RWPE1 (cell line): ENCODE measurements around the gene SPRR1B.
A peak's percentile ranks its signal among the peaks of the same experiment; 100 is the strongest.
"Not testable (repeated sequence)": the region's sequence is repeated elsewhere in the genome, so short reads cannot be mapped to it uniquely, and the experiment has no call there.

Experiments
- CTCF ChIA-PET: fragments of 350-600 bp; sonication (Branson Sonifier 250); formaldehyde crosslinking; extraction: SDS; loops from one replicate; lab custom pipeline; 2021; lab: Yijun Ruan, JAX
- POLR2A ChIA-PET: fragments of 400-600 bp; formaldehyde crosslinking; extraction: SDS; loops from one replicate; lab custom pipeline; 2020; ENCODE audit warnings: antibody characterized with exemption; ENCODE audit not compliant: low non-redundant PET; lab: Yijun Ruan, JAX
- DNase-seq: peaks from one replicate; pipeline ENCODE4 v3.0.0; 2012; ENCODE audit warnings: low spot score
- H3K27ac ChIP-seq: fragments of 450-650 bp; 2 replicates; pipeline ENCODE4 v1.5.1; 2017
- CTCF ChIP-seq: fragments of 450-650 bp; conservative IDR thresholded peaks from 2 replicates; pipeline ENCODE4 v1.5.1; 2017; ENCODE audit warnings: low read depth, mild to moderate bottlenecking

Gene SPRR1B

GRCh38 chr1:153032073-153032472 lies 1.1 kb downstream of the SPRR1B start:
- CTCF ChIA-PET = interaction anchor here (0.6 to 1.3 kb wide), 5 partner anchors 56 to 270 kb away, joined by 3 to 8 read pairs (median 7); no protein-coding TSS in a partner anchor
- peak overlapping the region; percentile 66 for H3K27ac ChIP-seq
- no peak for TF ChIP-seq CTCF
- DNase-seq = no peak
- POLR2A ChIA-PET = no interaction called here

GRCh38 chr1:153032677-153033308 lies 1.8 kb downstream of the SPRR1B start:
- H3K27ac ChIP-seq = peak overlapping the region; percentile 66
- DNase-seq = peak; percentile 88
- peak; percentile 70 for TF ChIP-seq CTCF
- ChIA-PET CTCF (interaction anchor here (0.6 to 1.3 kb wide), 7 partner anchors 55 to 271 kb away, joined by 3 to 8 read pairs (median 4); no protein-coding TSS in a partner anchor), POLR2A (no interaction called here)

- no peak overlapping the region for H3K27ac ChIP-seq
- ChIA-PET CTCF (interaction anchor here (0.7 kb wide), 1 partner anchor 28 kb away, joined by 3 read pairs; no protein-coding TSS in a partner anchor), POLR2A (no interaction called here)
- DNase-seq = no peak
- TF ChIP-seq CTCF = no peak
Measured at GRCh38 chr1:153035211-153035610, 4.2 kb downstream of the SPRR1B start.

- no peak for TF ChIP-seq CTCF
- CTCF ChIA-PET = no interaction called here
- POLR2A ChIA-PET = no interaction called here
- no peak within 1 kb of the TSS for H3K27ac ChIP-seq
- no peak for DNase-seq
Measured at GRCh38 chr1:153040950-153041631, 10.1 kb downstream of the SPRR1B start, which contains the start of gene SPRR2D. SPRR2D (minus strand) TSS chr1:153041120; CDS start chr1:153040346, 774 bp downstream.

GRCh38 chr1:153049211-153049610 lies 18.2 kb downstream of the SPRR1B start:
- TF ChIP-seq CTCF = no peak

GRCh38 chr1:153056111-153056510 lies 25.1 kb downstream of the SPRR1B start:
- POLR2A ChIA-PET, H3K27ac ChIP-seq, DNase-seq, CTCF ChIA-PET: not testable (repeated sequence)

More at GRCh38 chr1:153049211-153049610, 18.2 kb downstream of the SPRR1B start:
- no peak for DNase-seq
- ChIA-PET CTCF (no interaction called here), POLR2A (no interaction called here)
- H3K27ac ChIP-seq = peak overlapping the region; percentile 5; the same call in 1 of the 2 replicates

GRCh38 chr1:153057375-153057774 lies 26.4 kb downstream of the SPRR1B start, which contains the start of gene SPRR2A:
SPRR2A (minus strand) TSS chr1:153057512; CDS start chr1:153056735, 777 bp downstream.
- POLR2A ChIA-PET = no interaction called here
- no peak for TF ChIP-seq CTCF
- CTCF ChIA-PET = no interaction called here
- H3K27ac ChIP-seq = no peak within 1 kb of the TSS
- DNase-seq = no peak
